SK-N-SH (cell line): Measurements from ENCODE around the gene NLK. TPM values are rescaled to one million over a fixed set of nuclear protein-coding genes. Genes with fewer than 3 reads are reported as not detected.

Experiments
- CTCF ChIA-PET: fragments of 300-600, 350-600 bp; formaldehyde crosslinking; extraction: SDS; loops from one replicate; lab custom pipeline; 2021; lab: Yijun Ruan, JAX
- POLR2A ChIA-PET: fragments of 350-600 bp; sonication (Branson Sonifier 250); formaldehyde crosslinking; extraction: SDS; loops from one replicate; lab custom pipeline; 2020; ENCODE audit warnings: antibody characterized with exemption, inconsistent platforms; lab: Yijun Ruan, JAX
- DNase-seq: peaks from one replicate; pipeline ENCODE4 v3.0.0; 2012
- H2AFZ ChIP-seq: fragments of 200-600 bp; sonication (generic); 2 replicates; pipeline ENCODE4 v1.8.1; 2016; ENCODE audit warnings: antibody characterized with exemption, mild to moderate bottlenecking, low read depth
- H3F3A ChIP-seq: fragments of 200-600 bp; sonication (generic); replicated peaks from 2 replicates; pipeline ENCODE3; 2016; ENCODE audit warnings: antibody characterized with exemption, mild to moderate bottlenecking; ENCODE audit not compliant: insufficient read depth
- H3K27ac ChIP-seq, 2 experiments: fragments of 200-500 bp in 1 of 2; fragments of 200-600 bp in 1 of 2; sonication (Bioruptor generic) in 1 of 2; sonication (generic), shearing (Covaris generic) in 1 of 2; 2 replicates each; pipeline versions ENCODE4 v1.5.1 to v1.6.1; 2014 to 2016; ENCODE audit warnings: low read depth in 2 of 2, inconsistent platforms in 1 of 2, low read length in 1 of 2, mild to moderate bottlenecking in 1 of 2, mixed read lengths in 1 of 2
- H3K27me3 ChIP-seq: fragments of 200-600 bp; sonication (generic), shearing (Covaris generic); 2 replicates; pipeline ENCODE4 v1.6.1; 2016; ENCODE audit warnings: mixed run types; ENCODE audit not compliant: insufficient read depth
- H3K36me3 ChIP-seq, 2 experiments: fragments of 200-500 bp in 1 of 2; fragments of 200-600 bp in 1 of 2; sonication (Bioruptor generic) in 1 of 2; sonication (generic) in 1 of 2; replicated peaks in 1 of 2; 2 replicates each; pipeline versions ENCODE3 to v1.5.1; 2014 to 2016; ENCODE audit warnings: low read length in 1 of 2, mild to moderate bottlenecking in 1 of 2; ENCODE audit not compliant: insufficient read depth in 2 of 2, control insufficient read depth in 1 of 2
- H3K4me1 ChIP-seq, 2 experiments: fragments of 200-500 bp in 1 of 2; fragments of 200-600 bp in 1 of 2; sonication (Bioruptor generic) in 1 of 2; sonication (generic), shearing (Covaris generic) in 1 of 2; 2 replicates each; pipeline versions ENCODE4 v1.5.1 to v1.6.1; 2014 to 2016; ENCODE audit warnings: low read depth in 1 of 2, low read length in 1 of 2, mixed run types in 1 of 2; ENCODE audit not compliant: insufficient read depth in 2 of 2, control insufficient read depth in 1 of 2
- H3K4me2 ChIP-seq: fragments of 200-600 bp; sonication (generic), shearing (Covaris generic); 2 replicates; pipeline ENCODE4 v1.6.1; 2017; ENCODE audit warnings: mixed run types
- H3K4me3 ChIP-seq, 2 experiments: fragments of 200-500 bp in 1 of 2; fragments of 200-600 bp in 1 of 2; sonication (Bioruptor generic) in 1 of 2; sonication (generic), shearing (Covaris generic) in 1 of 2; 2 replicates each; pipeline versions ENCODE4 v1.5.1 to v1.8.1; 2014 to 2016; ENCODE audit warnings: low read depth in 2 of 2, inconsistent platforms in 1 of 2, low read length in 1 of 2, mild to moderate bottlenecking in 1 of 2, mixed read lengths in 1 of 2, moderate library complexity in 1 of 2
- H3K79me2 ChIP-seq: fragments of 200-600 bp; sonication (generic); 2 replicates; pipeline ENCODE4 v1.8.1; 2017; ENCODE audit warnings: mild to moderate bottlenecking; ENCODE audit not compliant: insufficient read depth
- H3K9ac ChIP-seq: fragments of 200-600 bp; sonication (generic); 2 replicates; pipeline ENCODE4 v1.6.1; 2017; ENCODE audit warnings: mixed run types
- H3K9me2 ChIP-seq: fragments of 200-600 bp; sonication (generic); 2 replicates; pipeline ENCODE4 v1.6.1; 2017; ENCODE audit warnings: mixed run types
- H3K9me3 ChIP-seq: fragments of 200-600 bp; sonication (generic); 2 replicates; pipeline ENCODE4 v1.6.1; 2017; ENCODE audit warnings: mixed run types, mild to moderate bottlenecking, moderate library complexity
- H4K20me1 ChIP-seq: fragments of 200-600 bp; sonication (generic); 2 replicates; pipeline ENCODE4 v1.6.1; 2017; ENCODE audit warnings: mild to moderate bottlenecking, mixed run types; ENCODE audit not compliant: insufficient read depth
- EP300 ChIP-seq, 2 experiments: IDR thresholded peaks; 2 replicates each; pipeline versions ENCODE4 v1.4.0 to v1.6.1; 2012; ENCODE audit warnings: borderline replicate concordance in 1 of 2, low read depth in 1 of 2, low read length in 1 of 2
- FOSL2 ChIP-seq: IDR thresholded peaks from 2 replicates; pipeline ENCODE4 v1.4.0; 2012; ENCODE audit warnings: low read depth, mild to moderate bottlenecking, moderate library complexity, borderline replicate concordance
- FOXJ3 ChIP-seq: sonication (generic); formaldehyde crosslinking; IDR thresholded peaks from 2 replicates; pipeline ENCODE4 v1.5.1; 2020; ENCODE audit warnings: mild to moderate bottlenecking, missing genetic modification reagents
- FOXM1 ChIP-seq: IDR thresholded peaks from 2 replicates; pipeline ENCODE4 v1.4.0; 2012; ENCODE audit warnings: low read depth, mild to moderate bottlenecking
- GABPA ChIP-seq: IDR thresholded peaks from 2 replicates; pipeline ENCODE4 v1.4.0; 2012; ENCODE audit warnings: low read depth, mild to moderate bottlenecking
- GATA2 ChIP-seq: sonication (generic); formaldehyde crosslinking; IDR thresholded peaks from 2 replicates; pipeline ENCODE4 v1.5.0; 2020; ENCODE audit warnings: mild to moderate bottlenecking, missing genetic modification reagents
- NFIC ChIP-seq: IDR thresholded peaks from 2 replicates; pipeline ENCODE4 v1.4.0; 2012; ENCODE audit warnings: borderline replicate concordance
- NRF1 ChIP-seq: IDR thresholded peaks from 2 replicates; pipeline ENCODE4 v1.6.1; 2012; ENCODE audit warnings: low read depth, mild to moderate bottlenecking, low read length
- POLR2AphosphoS5 ChIP-seq: IDR thresholded peaks from 2 replicates; pipeline ENCODE4 v1.6.1; 2012; ENCODE audit warnings: low read depth, low read length
- RAD21 ChIP-seq: IDR thresholded peaks from 2 replicates; pipeline ENCODE4 v1.6.1; 2012; ENCODE audit warnings: mild to moderate bottlenecking, low read length
- RCOR1 ChIP-seq: fragments of 150-350 bp; IDR thresholded peaks from 2 replicates; pipeline ENCODE4 v1.6.1; 2017; ENCODE audit warnings: antibody characterized with exemption, low read length
- RXRA ChIP-seq: IDR thresholded peaks from 2 replicates; pipeline ENCODE4 v1.4.0; 2012; ENCODE audit warnings: low read depth, mild to moderate bottlenecking, borderline replicate concordance
- SMC3 ChIP-seq: IDR thresholded peaks from 2 replicates; pipeline ENCODE4 v1.6.1; 2012; ENCODE audit warnings: low read depth, low read length, improper control_type of control experiment
- USF1 ChIP-seq: IDR thresholded peaks from 2 replicates; pipeline ENCODE4 v1.4.0; 2012; ENCODE audit warnings: low read depth, borderline replicate concordance
- YY1 ChIP-seq: IDR thresholded peaks from 2 replicates; pipeline ENCODE4 v1.4.0; 2012; ENCODE audit warnings: low read depth, mild to moderate bottlenecking
- ZBTB33 ChIP-seq: IDR thresholded peaks from 2 replicates; pipeline ENCODE4 v1.4.0; 2012; ENCODE audit warnings: low read depth, borderline replicate concordance
- WGBS: methylation state at CpG from one replicate; pipeline ENCODE4 v1.1.6; 2017; ENCODE audit warnings: low lambda C conversion rate; 5-methylcytosine and 5-hydroxymethylcytosine counted together
- polyA plus RNA-seq, 3 experiments: library from polyadenylated mRNA; depleted of rRNA; stranded (reverse); fragments of >200 nt; gene quantifications; 2 replicates each; pipeline ENCODE4 v1.2.3, GENCODE V29; 2012

Gene NLK
- polyA plus RNA-seq, 1 of the 3 experiments (the other 2 are of a cell fraction) = 12.3 TPM

GRCh38 chr17:28086519-28086918, 44.0 kb downstream of the NLK start (continued):
- TF ChIP-seq USF1 (no peak), FOSL2 (peak; percentile 23; the same call in 1 of the 2 replicates), NRF1 (no peak)

GRCh38 chr17:28087743-28088142, 45.3 kb downstream of the NLK start:
- TF ChIP-seq FOSL2 = no peak
- no peak for TF ChIP-seq FOXM1
- Histone ChIP-seq H3K9me2 (no peaks in the 10 kb centered on the region), H3K4me2 (no peak overlapping the region), H3K27me3 (no peaks in the 10 kb centered on the region), H3K4me1 (no peaks in the 10 kb centered on the region; a peak in 2 of 4 replicates), H2AFZ (no peak overlapping the region), H3F3A (peaks cover 22% of the 10 kb centered on the region), H3K79me2 (peaks cover 98% of the 10 kb centered on the region), H3K27ac (no peak overlapping the region), H3K9me3 (0 out of 2 replicates have a peak, but pooled peaks cover 12% of the 10 kb centered on the region), H3K4me3 (no peak overlapping the region), H3K36me3 (peaks cover 0 to 13% of the 10 kb centered on the region in 2 experiments), H4K20me1 (peaks cover 18% of the 10 kb centered on the region), H3K9ac (no peak overlapping the region)
- ChIA-PET POLR2A (no interaction called here), CTCF (interaction anchor here (1.0 kb wide), 1 partner anchor 13 kb away, joined by 3 read pairs; no protein-coding TSS in a partner anchor)
- DNase-seq = no peak

- Histone ChIP-seq H3K9ac (no peak overlapping the region), H3K4me1 (no peaks in the 10 kb centered on the region; a peak in 2 of 4 replicates), H3K4me3 (no peak overlapping the region), H3K4me2 (no peak overlapping the region), H4K20me1 (peaks cover 28% of the 10 kb centered on the region), H3F3A (peaks cover 9% of the 10 kb centered on the region), H2AFZ (no peak overlapping the region), H3K9me2 (no peaks in the 10 kb centered on the region), H3K36me3 (peaks cover 0 to 17% of the 10 kb centered on the region in 2 experiments), H3K79me2 (peaks cover 98% of the 10 kb centered on the region), H3K9me3 (0 out of 2 replicates have a peak, but pooled peaks cover 12% of the 10 kb centered on the region), H3K27ac (no peak overlapping the region), H3K27me3 (no peaks in the 10 kb centered on the region)
- POLR2A ChIA-PET = no interaction called here
- WGBS = 92% methylated on average over 4 of the region's 4 CpGs
- no peak for DNase-seq
- no peak for TF ChIP-seq RCOR1
- no peak for TF ChIP-seq YY1
- TF ChIP-seq SMC3 = no peak
- TF ChIP-seq RXRA = no peak
- TF ChIP-seq FOXJ3 (CRISPR knock-in tag) = no peak
- no peak for TF ChIP-seq NFIC
- no peak for TF ChIP-seq GABPA
- no peak for TF ChIP-seq USF1
- no peak for TF ChIP-seq RAD21
- TF ChIP-seq EP300 (IDR thresholded peaks at IDR 0.05; ENCODE audit: borderline replicate concordance in 1 of 2, low read depth in 1 of 2, low read length in 1 of 2) = no peak
- no peak for TF ChIP-seq GATA2
- no peak for TF ChIP-seq POLR2AphosphoS5
- no peak for TF ChIP-seq ZBTB33
- CTCF ChIA-PET = interaction anchor here (1.3 kb wide), 1 partner anchor 10 kb away, joined by 3 read pairs; no protein-coding TSS in a partner anchor
These were observed 48.1 kb downstream of the NLK start for GRCh38 chr17:28090551-28090950.
